ENCODE measurements around the gene KRTAP4-16. TPM values are rescaled to one million over a fixed set of nuclear protein-coding genes. Genes with fewer than 3 reads are reported as not detected.
"Not testable (repeated sequence)": the region's sequence is repeated elsewhere in the genome, so short reads cannot be mapped to it uniquely, and the experiment has no call there.

Gene KRTAP4-16
- total and polyA plus RNA-seq, 7 donors: not detected

DNA sequence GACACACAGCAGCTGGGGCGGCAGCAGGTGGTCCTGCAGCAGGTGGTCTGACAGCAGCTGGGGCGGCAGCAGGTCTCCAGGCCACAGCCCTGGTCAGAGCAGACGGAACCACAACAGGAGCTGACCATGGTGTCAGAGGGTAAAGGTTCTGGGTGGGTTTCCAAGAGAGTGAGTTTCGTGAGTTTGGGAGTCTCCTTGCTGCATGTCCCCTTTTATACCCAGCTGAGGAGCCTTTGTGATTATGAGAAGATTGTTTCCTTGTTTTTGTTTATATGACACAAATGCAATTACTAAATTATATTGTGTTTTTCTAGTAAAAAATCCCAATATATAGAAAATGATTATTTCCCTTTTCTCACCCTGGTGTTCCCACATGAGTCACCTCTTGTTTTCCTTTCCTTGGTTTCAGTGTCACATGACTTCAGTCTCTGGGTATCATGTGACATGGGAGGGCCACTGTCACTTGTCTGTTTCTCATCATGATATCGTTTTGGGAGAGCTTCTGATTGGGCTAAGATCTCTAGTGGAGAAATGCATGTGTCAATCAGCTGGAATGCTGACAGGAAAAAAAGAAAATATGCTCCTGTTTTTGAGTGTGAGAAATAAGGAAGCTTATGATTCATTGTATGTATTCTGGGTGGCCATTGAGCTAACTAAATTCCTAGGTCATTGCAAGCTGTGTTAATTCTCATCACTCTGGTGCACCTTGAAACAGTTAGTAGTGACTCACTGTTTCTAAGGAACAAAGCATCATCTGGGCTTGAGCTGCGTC is 38.5 kb upstream of the KRTAP4-16 start, which contains the start of gene KRTAP4-6:
TSS of gene KRTAP4-6 (minus strand) at position 185 of the 772 bp plus-strand sequence. CDS start at position 128, 57 bp downstream.
- H3K27ac ChIP-seq: no peak within 1 kb of the TSS
- H3K27me3 ChIP-seq (ENCODE audit: insufficient read depth in 3 of 3, low read length in 2 of 3): no peaks in the 10 kb centered on the region
- 86 to 90% (median 88%) methylated on average over 6 of the region's 6 CpGs for WGBS, 3 donors
- ATAC-seq (no peak), DNase-seq (no peak)
- H3K9me3 ChIP-seq: peaks cover 6% of the 10 kb centered on the region
- TF ChIP-seq, protein P1, sequence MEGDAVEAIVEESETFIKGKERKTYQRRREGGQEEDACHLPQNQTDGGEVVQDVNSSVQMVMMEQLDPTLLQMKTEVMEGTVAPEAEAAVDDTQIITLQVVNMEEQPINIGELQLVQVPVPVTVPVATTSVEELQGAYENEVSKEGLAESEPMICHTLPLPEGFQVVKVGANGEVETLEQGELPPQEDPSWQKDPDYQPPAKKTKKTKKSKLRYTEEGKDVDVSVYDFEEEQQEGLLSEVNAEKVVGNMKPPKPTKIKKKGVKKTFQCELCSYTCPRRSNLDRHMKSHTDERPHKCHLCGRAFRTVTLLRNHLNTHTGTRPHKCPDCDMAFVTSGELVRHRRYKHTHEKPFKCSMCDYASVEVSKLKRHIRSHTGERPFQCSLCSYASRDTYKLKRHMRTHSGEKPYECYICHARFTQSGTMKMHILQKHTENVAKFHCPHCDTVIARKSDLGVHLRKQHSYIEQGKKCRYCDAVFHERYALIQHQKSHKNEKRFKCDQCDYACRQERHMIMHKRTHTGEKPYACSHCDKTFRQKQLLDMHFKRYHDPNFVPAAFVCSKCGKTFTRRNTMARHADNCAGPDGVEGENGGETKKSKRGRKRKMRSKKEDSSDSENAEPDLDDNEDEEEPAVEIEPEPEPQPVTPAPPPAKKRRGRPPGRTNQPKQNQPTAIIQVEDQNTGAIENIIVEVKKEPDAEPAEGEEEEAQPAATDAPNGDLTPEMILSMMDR (IDR thresholded peaks at IDR 0.05): no peak
- no peaks in the 10 kb centered on the region for H3K36me3 ChIP-seq (ENCODE audit: insufficient read depth in 1 of 2, low read depth in 1 of 2)
- H3K4me3 ChIP-seq: no peak within 1 kb of the TSS
- intact Hi-C loops (cut with DNase I): no loop called here
- H3K4me1 ChIP-seq: no peaks in the 10 kb centered on the region

DNA sequence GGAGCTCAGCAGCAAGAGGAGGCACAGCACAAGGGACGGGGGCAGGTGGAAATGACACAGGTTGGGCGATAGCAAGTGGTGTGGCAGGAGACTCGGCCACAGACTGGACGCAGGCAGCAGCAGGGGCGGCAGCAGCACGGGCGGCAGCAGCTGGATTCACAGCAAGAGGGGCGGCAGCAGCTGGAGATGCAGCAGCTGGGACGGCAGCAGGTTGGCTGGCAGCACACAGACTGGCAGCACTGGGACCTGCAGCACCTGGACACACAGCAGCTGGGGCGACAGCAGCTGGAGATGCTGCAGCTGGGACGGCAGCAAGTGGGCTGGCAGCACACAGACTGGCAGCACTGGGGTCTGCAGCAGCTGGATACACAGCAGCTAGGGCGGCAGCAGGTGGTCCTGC is 37.9 kb upstream of the KRTAP4-16 start:
- WGBS, 3 donors: 82 to 87% (median 87%) methylated on average over 12 of the region's 12 CpGs
- H3K27ac ChIP-seq; H3K36me3 ChIP-seq (ENCODE audit: insufficient read depth in 1 of 2, low read depth in 1 of 2); H3K4me3 ChIP-seq; H3K9me3 ChIP-seq; ATAC-seq; H3K4me1 ChIP-seq; H3K27me3 ChIP-seq (ENCODE audit: insufficient read depth in 3 of 3, low read length in 2 of 3); intact Hi-C loops (cut with DNase I): not testable (repeated sequence)
- peak in 1 of 2 donors; percentile 45 for DNase-seq

DNA sequence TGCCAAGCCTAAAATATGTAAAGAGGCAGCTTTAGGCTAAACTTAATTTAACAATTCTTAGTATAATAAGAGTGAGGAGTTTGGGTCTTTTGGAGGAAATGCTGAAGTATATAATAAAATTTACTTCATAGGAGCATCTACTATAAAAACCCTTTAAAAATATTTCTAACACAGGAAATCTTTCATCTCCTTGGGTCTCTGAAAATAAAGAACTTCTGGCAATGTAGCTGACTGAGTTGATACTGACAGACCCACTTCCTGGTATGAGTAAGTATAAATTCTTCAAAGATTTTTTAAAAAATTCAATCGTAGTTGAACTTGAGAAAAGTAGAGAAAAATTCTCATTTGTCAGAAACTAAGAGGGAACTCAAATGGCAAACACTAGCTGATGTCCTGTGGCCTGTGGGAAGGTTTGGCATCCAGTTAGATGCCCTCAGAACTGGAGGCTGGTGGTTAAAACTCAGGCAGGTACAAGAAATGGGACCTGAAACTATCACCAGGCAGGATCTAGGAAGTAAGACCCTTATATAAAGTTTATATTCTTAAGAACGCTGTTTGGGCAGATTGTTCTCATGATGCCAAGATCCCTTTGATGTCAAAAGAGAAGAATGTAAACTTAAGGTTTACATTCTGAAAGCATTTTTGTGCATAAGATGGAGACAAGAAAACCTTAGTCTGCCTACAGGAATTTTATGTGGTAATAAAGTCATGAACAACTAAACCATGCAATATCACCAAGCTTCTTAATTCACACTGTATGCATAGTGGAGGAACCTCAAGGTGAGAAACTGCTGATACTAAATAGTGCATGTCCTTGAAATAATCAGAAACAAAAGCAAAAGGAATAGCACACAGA is 32.1 kb upstream of the KRTAP4-16 start:
- intact Hi-C loops (cut with DNase I): no loop called here
- Histone ChIP-seq H3K4me3 (no peak overlapping the region), H3K27me3 (ENCODE audit: insufficient read depth in 3 of 3, low read length in 2 of 3) (peaks cover 0 to 2% (median 0%) of the 10 kb centered on the region in 3 donors), H3K4me1 (no peaks in the 10 kb centered on the region), H3K9me3 (peaks cover 7% of the 10 kb centered on the region), H3K36me3 (ENCODE audit: insufficient read depth in 1 of 2, low read depth in 1 of 2) (no peaks in the 10 kb centered on the region), H3K27ac (no peak overlapping the region)
- TF ChIP-seq, protein P1 (IDR thresholded peaks at IDR 0.05): no peak
- 70 to 72% (median 72%) methylated on average over 2 of the region's 2 CpGs for WGBS, 3 donors
- DNase-seq: no peak
- ATAC-seq: no peak

DNA sequence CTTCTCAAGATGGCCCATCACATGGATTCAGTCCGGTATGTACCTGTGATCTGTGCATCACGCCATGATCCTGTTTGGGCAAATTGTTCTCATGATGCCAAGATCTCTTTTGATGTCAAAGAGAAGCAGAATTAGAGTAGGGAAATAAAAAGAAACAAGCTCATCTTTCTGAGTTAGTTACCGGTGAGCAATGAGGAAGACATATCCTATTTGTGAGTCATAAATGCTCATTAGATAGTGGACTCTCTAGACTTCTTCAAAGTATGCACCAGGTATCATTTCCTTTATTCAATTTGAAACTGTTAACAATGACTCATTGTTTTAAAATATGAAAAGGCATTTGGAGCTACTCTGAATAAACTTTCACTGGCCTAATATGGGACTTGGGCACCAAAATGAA is 30.0 kb upstream of the KRTAP4-16 start:
- intact Hi-C loops (cut with DNase I): no loop called here

More for the DNA sequence above, 30.0 kb upstream of the KRTAP4-16 start:
- TF ChIP-seq, protein P1 (IDR thresholded peaks at IDR 0.05): no peak
- Histone ChIP-seq H3K27me3 (ENCODE audit: insufficient read depth in 3 of 3, low read length in 2 of 3) (peaks cover 0 to 2% (median 0%) of the 10 kb centered on the region in 3 donors), H3K27ac (no peak overlapping the region), H3K4me1 (no peaks in the 10 kb centered on the region), H3K9me3 (peaks cover 7% of the 10 kb centered on the region), H3K36me3 (ENCODE audit: insufficient read depth in 1 of 2, low read depth in 1 of 2) (no peaks in the 10 kb centered on the region), H3K4me3 (no peak overlapping the region)
- no peak for ATAC-seq
- 78 to 88% (median 83%) methylated on average over 3 of the region's 3 CpGs for WGBS, 3 donors
- DNase-seq: no peak
